ENCODE measurements around the gene REL. TPM values are rescaled to one million over a fixed set of nuclear protein-coding genes. Genes with fewer than 3 reads are reported as not detected.

Gene REL
- polyA plus RNA-seq, 1 of the 3 experiments (the other 2 are of a cell fraction), result 0.59 TPM

DNA sequence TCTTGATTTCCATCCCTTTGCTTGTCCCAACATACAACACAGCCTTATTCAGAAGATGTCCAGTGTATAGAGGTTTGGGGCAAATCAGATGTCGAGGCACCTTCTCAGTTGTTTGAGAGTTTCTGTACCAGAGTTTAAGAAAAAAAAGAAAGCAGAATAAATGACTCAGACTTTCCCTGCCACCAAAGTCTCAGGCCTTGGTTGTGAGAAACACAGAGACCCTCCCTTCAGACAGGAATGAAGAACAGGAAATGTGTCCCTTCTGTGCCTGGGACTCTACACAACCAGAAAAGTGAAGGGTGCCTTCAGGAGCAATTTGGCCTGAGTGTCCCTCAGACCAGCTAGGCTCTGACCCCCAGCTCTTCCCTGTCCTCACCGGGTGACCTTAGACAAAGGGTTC is 37.3 kb upstream of the REL start:
- Histone ChIP-seq H3K27me3 (ENCODE audit: insufficient read depth) (no peaks in the 10 kb centered on the region; the same call in 1 of the 2 replicates), H2AFZ (ENCODE audit: low read depth) (no peak overlapping the region), H3K27ac (ENCODE audit: low read depth in 2 of 2, low read length in 1 of 2) (no peak overlapping the region), H3K9ac (no peak overlapping the region), H3F3A (replicated peaks; ENCODE audit: insufficient read depth) (no peaks in the 10 kb centered on the region), H3K79me2 (ENCODE audit: insufficient read depth) (no peaks in the 10 kb centered on the region), H3K36me3 (replicated peaks in 1 of 2; ENCODE audit: control insufficient read depth in 1 of 2, insufficient read depth in 2 of 2, low read length in 1 of 2) (no peaks in the 10 kb centered on the region), H3K4me2 (no peak overlapping the region), H3K4me3 (ENCODE audit: low read depth in 2 of 2, low read length in 1 of 2) (no peak overlapping the region), H3K9me3 (no peaks in the 10 kb centered on the region), H3K4me1 (ENCODE audit: control insufficient read depth in 1 of 2, insufficient read depth in 2 of 2, low read depth in 1 of 2, low read length in 1 of 2) (no peaks in the 10 kb centered on the region), H4K20me1 (ENCODE audit: insufficient read depth) (no peaks in the 10 kb centered on the region), H3K9me2 (no peaks in the 10 kb centered on the region)
- TF ChIP-seq FOSL2 (IDR thresholded peaks at IDR 0.05; ENCODE audit: borderline replicate concordance, low read depth) (no peak), EZH2phosphoT487 (IDR thresholded peaks at IDR 0.05; ENCODE audit: borderline replicate concordance, low read depth) (no peak)
- ChIA-PET CTCF (no interaction called here), POLR2A (no interaction called here)
- WGBS (ENCODE audit: low lambda C conversion rate), result 63% methylated on average over 2 of the region's 2 CpGs
- DNase-seq, result no peak

DNA sequence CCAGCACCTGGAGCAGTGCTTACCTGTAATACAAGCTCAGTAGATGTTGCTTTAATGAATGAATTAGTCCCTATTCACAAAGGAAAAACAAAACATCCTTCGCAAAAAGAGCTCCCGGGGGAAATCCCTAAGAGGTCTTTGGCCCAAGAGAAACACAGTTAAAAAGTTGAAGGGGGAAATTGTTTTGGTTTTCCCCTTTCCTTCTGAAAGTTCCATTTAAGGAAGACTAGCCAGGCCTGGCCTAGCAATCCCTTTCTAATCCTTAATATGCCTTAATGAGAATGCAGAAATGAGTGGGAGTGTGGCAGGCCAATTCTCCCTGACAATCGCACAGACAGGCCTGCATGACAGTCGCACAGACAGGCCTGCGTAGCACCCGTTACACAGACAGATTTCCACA is 33.5 kb upstream of the REL start:
- TF ChIP-seq, protein P1, sequence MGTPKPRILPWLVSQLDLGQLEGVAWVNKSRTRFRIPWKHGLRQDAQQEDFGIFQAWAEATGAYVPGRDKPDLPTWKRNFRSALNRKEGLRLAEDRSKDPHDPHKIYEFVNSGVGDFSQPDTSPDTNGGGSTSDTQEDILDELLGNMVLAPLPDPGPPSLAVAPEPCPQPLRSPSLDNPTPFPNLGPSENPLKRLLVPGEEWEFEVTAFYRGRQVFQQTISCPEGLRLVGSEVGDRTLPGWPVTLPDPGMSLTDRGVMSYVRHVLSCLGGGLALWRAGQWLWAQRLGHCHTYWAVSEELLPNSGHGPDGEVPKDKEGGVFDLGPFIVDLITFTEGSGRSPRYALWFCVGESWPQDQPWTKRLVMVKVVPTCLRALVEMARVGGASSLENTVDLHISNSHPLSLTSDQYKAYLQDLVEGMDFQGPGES (IDR thresholded peaks at IDR 0.05; ENCODE audit: low read depth, low read length), result no peak
- TF ChIP-seq EP300 (IDR thresholded peaks at IDR 0.05; ENCODE audit: borderline replicate concordance in 1 of 2, low read depth in 1 of 2, low read length in 1 of 2) (no peak), RCOR1 (IDR thresholded peaks at IDR 0.05; ENCODE audit: low read length) (no peak), RFX5 (IDR thresholded peaks at IDR 0.05; ENCODE audit: low read length) (no peak), MEF2A (IDR thresholded peaks at IDR 0.05; ENCODE audit: borderline replicate concordance, low read depth) (no peak), TEAD4 (IDR thresholded peaks at IDR 0.05; ENCODE audit: borderline replicate concordance, insufficient read depth) (no peak), RAD21 (IDR thresholded peaks at IDR 0.05; ENCODE audit: low read length) (no peak), CHD2 (IDR thresholded peaks at IDR 0.05; ENCODE audit: low read length, partially characterized antibody) (no peak)
- TF ChIP-seq, protein P2, sequence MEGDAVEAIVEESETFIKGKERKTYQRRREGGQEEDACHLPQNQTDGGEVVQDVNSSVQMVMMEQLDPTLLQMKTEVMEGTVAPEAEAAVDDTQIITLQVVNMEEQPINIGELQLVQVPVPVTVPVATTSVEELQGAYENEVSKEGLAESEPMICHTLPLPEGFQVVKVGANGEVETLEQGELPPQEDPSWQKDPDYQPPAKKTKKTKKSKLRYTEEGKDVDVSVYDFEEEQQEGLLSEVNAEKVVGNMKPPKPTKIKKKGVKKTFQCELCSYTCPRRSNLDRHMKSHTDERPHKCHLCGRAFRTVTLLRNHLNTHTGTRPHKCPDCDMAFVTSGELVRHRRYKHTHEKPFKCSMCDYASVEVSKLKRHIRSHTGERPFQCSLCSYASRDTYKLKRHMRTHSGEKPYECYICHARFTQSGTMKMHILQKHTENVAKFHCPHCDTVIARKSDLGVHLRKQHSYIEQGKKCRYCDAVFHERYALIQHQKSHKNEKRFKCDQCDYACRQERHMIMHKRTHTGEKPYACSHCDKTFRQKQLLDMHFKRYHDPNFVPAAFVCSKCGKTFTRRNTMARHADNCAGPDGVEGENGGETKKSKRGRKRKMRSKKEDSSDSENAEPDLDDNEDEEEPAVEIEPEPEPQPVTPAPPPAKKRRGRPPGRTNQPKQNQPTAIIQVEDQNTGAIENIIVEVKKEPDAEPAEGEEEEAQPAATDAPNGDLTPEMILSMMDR (IDR thresholded peaks at IDR 0.05), result no peak
- TF ChIP-seq, protein P3, sequence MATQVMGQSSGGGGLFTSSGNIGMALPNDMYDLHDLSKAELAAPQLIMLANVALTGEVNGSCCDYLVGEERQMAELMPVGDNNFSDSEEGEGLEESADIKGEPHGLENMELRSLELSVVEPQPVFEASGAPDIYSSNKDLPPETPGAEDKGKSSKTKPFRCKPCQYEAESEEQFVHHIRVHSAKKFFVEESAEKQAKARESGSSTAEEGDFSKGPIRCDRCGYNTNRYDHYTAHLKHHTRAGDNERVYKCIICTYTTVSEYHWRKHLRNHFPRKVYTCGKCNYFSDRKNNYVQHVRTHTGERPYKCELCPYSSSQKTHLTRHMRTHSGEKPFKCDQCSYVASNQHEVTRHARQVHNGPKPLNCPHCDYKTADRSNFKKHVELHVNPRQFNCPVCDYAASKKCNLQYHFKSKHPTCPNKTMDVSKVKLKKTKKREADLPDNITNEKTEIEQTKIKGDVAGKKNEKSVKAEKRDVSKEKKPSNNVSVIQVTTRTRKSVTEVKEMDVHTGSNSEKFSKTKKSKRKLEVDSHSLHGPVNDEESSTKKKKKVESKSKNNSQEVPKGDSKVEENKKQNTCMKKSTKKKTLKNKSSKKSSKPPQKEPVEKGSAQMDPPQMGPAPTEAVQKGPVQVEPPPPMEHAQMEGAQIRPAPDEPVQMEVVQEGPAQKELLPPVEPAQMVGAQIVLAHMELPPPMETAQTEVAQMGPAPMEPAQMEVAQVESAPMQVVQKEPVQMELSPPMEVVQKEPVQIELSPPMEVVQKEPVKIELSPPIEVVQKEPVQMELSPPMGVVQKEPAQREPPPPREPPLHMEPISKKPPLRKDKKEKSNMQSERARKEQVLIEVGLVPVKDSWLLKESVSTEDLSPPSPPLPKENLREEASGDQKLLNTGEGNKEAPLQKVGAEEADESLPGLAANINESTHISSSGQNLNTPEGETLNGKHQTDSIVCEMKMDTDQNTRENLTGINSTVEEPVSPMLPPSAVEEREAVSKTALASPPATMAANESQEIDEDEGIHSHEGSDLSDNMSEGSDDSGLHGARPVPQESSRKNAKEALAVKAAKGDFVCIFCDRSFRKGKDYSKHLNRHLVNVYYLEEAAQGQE (IDR thresholded peaks at IDR 0.05; ENCODE audit: low read depth, low read length), result no peak
- Histone ChIP-seq H3K36me3 (replicated peaks in 1 of 2; ENCODE audit: control insufficient read depth in 1 of 2, insufficient read depth in 2 of 2, low read length in 1 of 2) (no peaks in the 10 kb centered on the region), H3F3A (replicated peaks; ENCODE audit: insufficient read depth) (no peaks in the 10 kb centered on the region), H3K79me2 (ENCODE audit: insufficient read depth) (no peaks in the 10 kb centered on the region), H3K27ac (ENCODE audit: low read depth in 2 of 2, low read length in 1 of 2) (no peak overlapping the region), H3K9me2 (no peaks in the 10 kb centered on the region), H3K4me3 (ENCODE audit: low read depth in 2 of 2, low read length in 1 of 2) (no peak overlapping the region), H3K27me3 (ENCODE audit: insufficient read depth) (no peaks in the 10 kb centered on the region; the same call in 1 of the 2 replicates), H3K9ac (no peak overlapping the region), H3K9me3 (no peaks in the 10 kb centered on the region), H3K4me1 (ENCODE audit: control insufficient read depth in 1 of 2, insufficient read depth in 2 of 2, low read depth in 1 of 2, low read length in 1 of 2) (no peaks in the 10 kb centered on the region), H4K20me1 (ENCODE audit: insufficient read depth) (no peaks in the 10 kb centered on the region), H3K4me2 (no peak overlapping the region), H2AFZ (ENCODE audit: low read depth) (no peak overlapping the region)
- ChIA-PET CTCF (no interaction called here), POLR2A (no interaction called here)
- no peak for DNase-seq
- 80% methylated on average over 6 of the region's 6 CpGs for WGBS (ENCODE audit: low lambda C conversion rate)

All from SK-N-SH (cell line).